ENCODE data around the gene SEPTIN2.
A peak's percentile ranks its signal among the peaks of the same experiment; 100 is the strongest.
"Not testable (repeated sequence)": the region's sequence is repeated elsewhere in the genome, so short reads cannot be mapped to it uniquely, and the experiment has no call there.

Gene SEPTIN2

DNA sequence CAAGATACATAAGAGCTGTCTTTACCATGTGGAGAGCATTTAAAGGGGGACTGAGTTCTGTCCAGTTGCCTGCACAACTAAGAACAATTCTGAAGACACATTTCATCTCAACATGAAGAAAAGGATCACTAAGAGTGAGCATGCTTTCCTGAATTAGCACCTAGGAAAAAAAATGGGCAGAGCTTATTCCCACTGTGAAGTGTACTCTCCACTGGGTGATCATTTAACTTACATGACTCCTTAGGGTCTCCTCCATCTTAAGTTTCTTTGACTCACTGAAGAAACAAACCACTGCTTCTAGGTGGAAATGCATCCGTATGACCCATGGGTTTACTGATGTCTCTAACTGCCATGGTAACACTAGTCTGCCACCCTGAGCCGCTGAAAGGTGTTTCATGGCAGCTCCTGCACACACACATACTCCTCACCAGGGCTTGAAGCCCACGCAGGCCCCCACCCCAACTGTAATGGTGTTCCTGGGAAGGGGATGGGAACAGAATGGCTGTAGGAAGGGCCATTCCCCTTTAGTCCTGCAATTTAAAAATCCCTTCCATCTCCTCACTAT is 27.3 kb upstream of the SEPTIN2 start:
- no peak for DNase-seq

GRCh38 chr2:241289053-241289452 is 26.7 kb upstream of the SEPTIN2 start:
- no peak for DNase-seq

GRCh38 chr2:241289597-241289996 is 26.1 kb upstream of the SEPTIN2 start:
- no peak for DNase-seq

- DNase-seq: no peak
Measured at GRCh38 chr2:241291153-241291552, 24.6 kb upstream of the SEPTIN2 start.

GRCh38 chr2:241291977-241292376 is 23.7 kb upstream of the SEPTIN2 start:
- DNase-seq: no peak

- not testable (repeated sequence) for DNase-seq
Measured at GRCh38 chr2:241293378-241293797, 22.3 kb upstream of the SEPTIN2 start.

GRCh38 chr2:241295326-241296095 is 20.2 kb upstream of the SEPTIN2 start:
- DNase-seq: no peak

GRCh38 chr2:241296767-241297166 is 19.0 kb upstream of the SEPTIN2 start:
- no peak for DNase-seq

DNA sequence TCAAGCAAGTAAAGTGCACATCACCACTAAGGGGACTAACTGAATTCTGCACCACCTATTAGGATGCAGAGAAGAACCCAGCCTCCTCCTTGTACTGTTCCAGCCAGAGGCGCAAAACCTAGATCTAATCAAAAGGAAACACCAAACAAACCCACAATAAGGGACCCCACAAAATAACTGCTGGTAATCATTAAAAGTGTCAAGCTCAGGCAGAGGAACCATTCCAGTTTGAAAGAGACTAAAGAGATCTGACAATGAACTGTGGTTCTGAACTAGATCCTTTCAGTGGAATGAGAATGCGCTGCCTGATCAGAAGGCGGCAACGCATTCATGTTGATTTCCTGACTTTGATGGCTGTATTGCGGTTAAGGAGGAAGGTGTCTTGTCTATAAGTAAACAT is 17.1 kb upstream of the SEPTIN2 start:
- no peak for DNase-seq

GRCh38 chr2:241300000-241300399 is 15.7 kb upstream of the SEPTIN2 start:
- DNase-seq: peak; percentile 54

DNA sequence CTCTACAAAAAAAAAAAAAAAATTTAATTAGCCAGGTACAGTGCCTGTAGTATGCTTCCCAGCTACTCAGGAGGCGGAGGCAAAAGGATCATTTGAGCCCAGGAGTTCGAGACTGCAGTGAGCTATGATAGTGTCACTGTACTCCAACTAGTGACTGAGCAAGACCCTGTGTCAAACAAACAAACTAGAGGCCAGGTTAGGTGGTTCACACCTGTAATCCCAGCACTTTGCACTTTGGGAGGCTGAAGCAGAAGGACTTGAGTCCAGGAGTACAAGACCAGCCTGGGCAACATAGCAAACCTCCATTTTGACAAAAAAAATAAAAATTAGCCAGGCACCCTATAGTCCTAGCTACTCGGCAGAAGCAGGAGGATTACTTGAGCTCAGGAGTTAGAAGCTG is 13.6 kb upstream of the SEPTIN2 start:
- no peak for DNase-seq

DNA sequence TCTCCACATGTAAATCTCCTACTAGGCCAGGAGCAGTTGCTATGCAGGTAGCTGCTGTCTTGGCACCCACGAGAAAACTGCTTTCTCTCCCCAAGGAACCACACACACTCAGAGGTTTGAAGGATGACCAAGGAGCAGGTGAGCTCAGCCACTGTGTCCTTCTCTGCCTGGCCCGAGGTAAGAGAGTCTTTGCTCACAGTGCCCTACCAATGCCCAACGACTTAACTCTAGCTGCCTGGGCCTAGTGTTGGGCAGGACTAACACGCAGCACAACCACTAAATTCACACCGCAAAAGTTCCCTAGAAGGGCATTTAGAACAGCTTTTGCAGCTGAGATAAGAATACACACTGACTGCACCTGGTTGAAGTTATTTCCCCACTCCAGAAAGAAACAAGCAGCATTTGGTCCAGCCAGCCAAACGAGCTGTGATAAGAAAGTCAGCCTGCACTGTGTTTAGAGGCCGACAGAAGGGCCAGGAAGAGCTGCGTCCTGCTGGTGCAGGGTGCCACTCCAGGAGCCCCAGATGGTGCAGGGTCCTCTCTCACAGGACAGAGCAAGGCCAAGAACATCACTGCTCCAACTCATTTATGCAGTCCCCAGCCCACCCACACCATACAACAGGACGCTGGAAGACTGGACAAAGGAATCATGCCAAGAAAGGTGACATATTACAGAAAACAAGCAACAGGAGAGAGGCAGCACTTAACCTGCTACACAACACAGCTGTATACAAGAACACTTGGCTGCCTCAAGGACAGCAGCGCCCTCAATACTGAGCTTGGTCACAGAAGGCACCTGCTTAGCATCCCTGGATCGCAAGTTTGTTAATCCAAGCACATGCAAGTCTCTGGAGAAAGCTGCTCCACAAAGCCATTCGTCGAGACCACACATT is 12.7 kb upstream of the SEPTIN2 start:
- no peak for DNase-seq

- no peak for DNase-seq
Measured at GRCh38 chr2:241304039-241304670, 11.6 kb upstream of the SEPTIN2 start.

- DNase-seq: no peak
Measured at GRCh38 chr2:241307055-241307454, 8.7 kb upstream of the SEPTIN2 start.

GRCh38 chr2:241308267-241308666 is 7.5 kb upstream of the SEPTIN2 start:
- DNase-seq: no peak

GRCh38 chr2:241308832-241309500 is 6.8 kb upstream of the SEPTIN2 start:
- no peak for DNase-seq

- DNase-seq: peak; percentile 67
Measured at GRCh38 chr2:241309684-241310117, 6.0 kb upstream of the SEPTIN2 start.

DNA sequence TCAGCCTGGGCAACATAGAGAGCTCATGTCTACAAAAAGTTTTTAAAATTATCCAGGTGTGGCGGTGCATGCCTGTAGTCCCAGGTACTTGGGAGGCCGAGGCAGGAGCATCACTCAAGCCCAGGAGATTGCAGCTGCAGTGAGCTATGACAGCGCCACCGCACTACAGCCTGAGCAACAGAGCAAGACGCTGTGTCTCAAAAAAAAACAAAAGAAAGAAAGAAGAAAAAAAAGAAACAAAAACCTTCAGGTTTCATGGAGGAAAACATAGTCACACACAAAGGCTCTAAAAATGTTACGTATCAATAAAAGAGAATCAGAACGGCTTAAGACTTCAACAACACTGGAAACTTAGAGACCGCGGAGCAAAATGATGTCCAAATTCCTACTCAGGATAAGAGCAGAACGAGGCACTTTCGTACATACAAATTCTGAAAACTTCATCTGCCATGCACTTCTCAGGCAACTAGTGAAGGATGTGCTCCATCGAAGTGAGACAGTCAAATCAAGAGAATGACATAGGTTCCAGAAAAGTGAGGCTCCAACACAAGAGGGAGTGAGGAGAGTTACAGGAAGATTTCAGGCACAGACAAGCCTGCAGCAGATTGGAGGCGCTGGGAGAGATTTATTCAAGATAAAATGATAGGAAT is 4.7 kb upstream of the SEPTIN2 start:
- no peak for DNase-seq

- no peak for DNase-seq
Measured at GRCh38 chr2:241312082-241312481, 3.6 kb upstream of the SEPTIN2 start.

- no peak for DNase-seq
Measured at GRCh38 chr2:241313543-241314095, 2.1 kb upstream of the SEPTIN2 start.

DNA sequence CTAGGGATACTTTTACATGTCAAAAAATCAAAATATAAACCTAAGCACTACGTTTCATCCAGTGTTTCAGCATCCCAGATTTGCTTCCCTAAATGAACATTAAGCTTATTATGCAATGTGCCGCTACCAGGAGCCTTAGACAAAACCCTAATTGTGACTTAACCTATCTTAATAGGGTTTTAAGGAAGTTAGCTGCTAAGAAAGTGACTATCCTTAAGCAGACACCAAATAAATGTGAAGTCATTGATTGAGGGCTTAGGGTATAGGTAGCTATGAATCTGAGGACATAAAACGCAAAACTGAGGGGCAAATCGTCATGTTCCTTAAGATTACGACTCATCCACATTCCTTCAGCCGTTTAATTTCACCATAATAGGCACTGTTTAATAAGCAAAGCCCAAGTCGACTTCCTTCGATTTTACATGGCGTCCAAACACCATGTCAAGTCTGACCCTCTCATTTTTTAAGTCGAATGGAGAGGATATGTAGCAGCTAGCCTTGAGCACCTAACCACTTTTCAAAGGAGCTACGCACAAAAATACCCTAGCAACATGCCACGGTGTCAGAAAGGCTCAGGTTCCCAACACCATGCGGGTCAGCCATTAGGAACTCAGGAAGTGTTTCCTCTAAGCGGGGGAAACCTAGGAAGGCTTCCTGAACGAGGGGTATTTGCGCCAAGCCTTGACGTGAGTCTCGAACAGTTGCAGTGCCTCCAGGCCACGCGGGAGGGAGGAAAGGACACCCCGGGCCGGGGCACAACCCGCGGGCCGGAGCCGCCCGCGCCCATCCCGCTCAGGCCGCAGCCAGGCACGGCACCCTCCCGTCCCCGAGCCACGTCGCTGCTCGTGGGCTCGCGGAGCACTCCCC is 1.3 kb upstream of the SEPTIN2 start:
- no peak for DNase-seq
